HEK293T (cell line): ENCODE measurements around the gene CCRL2.
"Not testable (repeated sequence)": the region's sequence is repeated elsewhere in the genome, so short reads cannot be mapped to it uniquely, and the experiment has no call there.

ENCODE experiments used
- ARNT ChIP-seq: fragments of 450-650 bp; IDR thresholded peaks from 2 replicates; pipeline ENCODE4 v1.6.1; 2017; ENCODE audit warnings: mild to moderate bottlenecking
- BHLHE40 ChIP-seq: fragments of 450-650 bp; IDR thresholded peaks from 2 replicates; pipeline ENCODE4 v1.6.1; 2016; ENCODE audit warnings: mild to moderate bottlenecking, moderate library complexity, borderline replicate concordance
- ELF4 ChIP-seq: fragments of 450-650 bp; IDR thresholded peaks from 2 replicates; pipeline ENCODE4 v1.6.1; 2017; ENCODE audit warnings: antibody characterized with exemption
- FOXA1 ChIP-seq: fragments of 450-650 bp; IDR thresholded peaks from 2 replicates; pipeline ENCODE4 v1.6.1; 2016; ENCODE audit warnings: mild to moderate bottlenecking
- FOXK2 ChIP-seq: fragments of 450-650 bp; IDR thresholded peaks from 2 replicates; pipeline ENCODE4 v1.6.1; 2016; ENCODE audit warnings: mild to moderate bottlenecking
- FOXM1 ChIP-seq: fragments of 450-650 bp; IDR thresholded peaks from 2 replicates; pipeline ENCODE4 v1.6.1; 2017; ENCODE audit warnings: mild to moderate bottlenecking, borderline replicate concordance
- HDGF ChIP-seq: fragments of 450-650 bp; IDR thresholded peaks from 2 replicates; pipeline ENCODE4 v1.6.1; 2017; ENCODE audit warnings: antibody characterized with exemption, borderline replicate concordance
- L3MBTL2 ChIP-seq: fragments of 450-650 bp; conservative IDR thresholded peaks from 2 replicates; pipeline ENCODE4 v1.6.1; 2016; ENCODE audit warnings: mild to moderate bottlenecking
- LEF1 ChIP-seq: fragments of 450-650 bp; IDR thresholded peaks from 2 replicates; pipeline ENCODE4 v1.6.1; 2017; ENCODE audit warnings: mild to moderate bottlenecking, borderline replicate concordance
- NFRKB ChIP-seq: fragments of 450-650 bp; IDR thresholded peaks from 2 replicates; pipeline ENCODE4 v1.6.1; 2016; ENCODE audit warnings: mild to moderate bottlenecking, moderate library complexity
- SP1 ChIP-seq: fragments of 450-650 bp; IDR thresholded peaks from 2 replicates; pipeline ENCODE4 v1.6.1; 2017
- SUZ12 ChIP-seq: fragments of 450-650 bp; IDR thresholded peaks from 2 replicates; pipeline ENCODE4 v1.6.1; 2016; ENCODE audit warnings: mild to moderate bottlenecking
- TARDBP ChIP-seq: fragments of 450-650 bp; IDR thresholded peaks from 2 replicates; pipeline ENCODE4 v1.6.1; 2016
- ZNF384 ChIP-seq: fragments of 450-650 bp; IDR thresholded peaks from 2 replicates; pipeline ENCODE4 v1.6.1; 2016

GRCh38 chr3:46427404-46427803, 20.3 kb downstream of the CCRL2 start:
- not testable (repeated sequence) for TF ChIP-seq SUZ12, BHLHE40, ZNF384, FOXK2, SP1, HDGF, TARDBP, FOXM1, LEF1, L3MBTL2, FOXA1, ELF4, ARNT, NFRKB
